ENCODE results near the gene COPE.

COPE gene

GRCh38 chr19:18894254-18895037 is 24.7 kb downstream of the COPE start:
- peak; percentile 34 for DNase-seq

- DNase-seq: no peak
Observed at GRCh38 chr19:18893587-18894253, 25.5 kb downstream of the COPE start.

- DNase-seq: no peak
Observed at GRCh38 chr19:18889949-18890745, 29.0 kb downstream of the COPE start.

- no peak for DNase-seq
Observed at GRCh38 chr19:18886972-18887371, 32.2 kb downstream of the COPE start.

- no peak for DNase-seq
Observed at GRCh38 chr19:18883526-18884304, 35.5 kb downstream of the COPE start.

GRCh38 chr19:18881491-18881890 is 37.7 kb downstream of the COPE start:
- no peak for DNase-seq

- no peak for DNase-seq
Observed at GRCh38 chr19:18879579-18880373, 39.4 kb downstream of the COPE start.

GRCh38 chr19:18878858-18879578 is 40.2 kb downstream of the COPE start:
- DNase-seq: no peak

- DNase-seq: no peak
Observed at GRCh38 chr19:18878058-18878797, 41.0 kb downstream of the COPE start.

- no peak for DNase-seq
Observed at GRCh38 chr19:18876865-18877264, 42.3 kb downstream of the COPE start.

- DNase-seq: peak; percentile 31
Observed at GRCh38 chr19:18875726-18876125, 43.5 kb downstream of the COPE start.

GRCh38 chr19:18871543-18871942 is 47.6 kb downstream of the COPE start:
- DNase-seq: no peak

- no peak for DNase-seq
Observed at GRCh38 chr19:18870531-18871172, 48.5 kb downstream of the COPE start.

- no peak for DNase-seq
Observed at GRCh38 chr19:18869781-18870530, 49.2 kb downstream of the COPE start.

- no peak for DNase-seq
Observed at GRCh38 chr19:18869023-18869618, 50.1 kb downstream of the COPE start.

GRCh38 chr19:18868380-18869022 is 50.7 kb downstream of the COPE start:
- no peak for DNase-seq

- DNase-seq: no peak
Observed at GRCh38 chr19:18867751-18868150, 51.4 kb downstream of the COPE start.

- no peak for DNase-seq
Observed at GRCh38 chr19:18867199-18867598, 52.0 kb downstream of the COPE start.

All from fibroblast of skin of scalp (primary cell).